HG02970 (cell line): Measurements from ENCODE around the gene PTPN6.

Experiments used
- ATAC-seq: cut with Tn5 transposase; IDR thresholded peaks from one replicate; pipeline ENCODE4 v1.9.1; 2021; ENCODE audit warnings: mild to moderate bottlenecking, moderate library complexity, moderate number of reproducible peaks; ENCODE audit not compliant: unreplicated experiment, low FRiP score

Gene PTPN6

DNA sequence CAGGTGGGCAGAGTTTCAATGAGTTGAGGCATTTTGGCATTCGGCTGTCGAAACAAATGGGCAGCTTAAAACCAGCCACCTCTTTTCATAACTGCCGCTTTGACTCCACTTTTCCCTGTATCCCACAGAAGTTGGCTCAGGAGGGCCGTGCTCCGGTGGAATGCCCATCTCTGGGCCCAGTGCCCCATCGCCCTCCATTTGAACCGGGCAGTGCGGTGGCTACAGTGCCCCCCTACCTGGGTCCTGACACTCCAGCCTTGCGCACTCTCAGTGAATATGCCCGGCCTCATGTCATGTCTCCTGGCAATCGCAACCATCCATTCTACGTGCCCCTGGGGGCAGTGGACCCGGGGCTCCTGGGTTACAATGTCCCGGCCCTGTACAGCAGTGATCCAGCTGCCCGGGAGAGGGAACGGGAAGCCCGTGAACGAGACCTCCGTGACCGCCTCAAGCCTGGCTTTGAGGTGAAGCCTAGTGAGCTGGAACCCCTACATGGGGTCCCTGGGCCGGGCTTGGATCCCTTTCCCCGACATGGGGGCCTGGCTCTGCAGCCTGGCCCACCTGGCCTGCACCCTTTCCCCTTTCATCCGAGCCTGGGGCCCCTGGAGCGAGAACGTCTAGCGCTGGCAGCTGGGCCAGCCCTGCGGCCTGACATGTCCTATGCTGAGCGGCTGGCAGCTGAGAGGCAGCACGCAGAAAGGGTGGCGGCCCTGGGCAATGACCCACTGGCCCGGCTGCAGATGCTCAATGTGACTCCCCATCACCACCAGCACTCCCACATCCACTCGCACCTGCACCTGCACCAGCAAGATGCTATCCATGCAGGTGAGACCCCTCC is 12.6 kb upstream of the PTPN6 start:
- ATAC-seq: no peak

DNA sequence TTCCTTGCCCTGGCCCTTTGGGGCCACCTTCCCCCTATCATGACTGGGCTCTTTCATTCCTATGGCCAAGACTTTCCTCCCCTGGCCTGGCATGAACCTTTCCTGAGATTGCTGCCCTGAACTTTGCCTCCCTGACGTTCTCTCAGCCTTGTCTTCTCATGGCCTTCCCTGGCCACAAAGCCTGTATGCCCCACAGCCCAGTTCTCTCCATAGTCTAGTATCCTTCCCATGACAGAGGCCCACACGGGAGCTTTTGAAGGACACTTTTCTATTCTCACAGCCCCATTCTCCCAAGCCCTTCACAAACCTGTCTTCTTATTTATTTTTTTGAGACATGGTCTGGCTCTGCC is 12.0 kb upstream of the PTPN6 start:
- ATAC-seq: no peak

DNA sequence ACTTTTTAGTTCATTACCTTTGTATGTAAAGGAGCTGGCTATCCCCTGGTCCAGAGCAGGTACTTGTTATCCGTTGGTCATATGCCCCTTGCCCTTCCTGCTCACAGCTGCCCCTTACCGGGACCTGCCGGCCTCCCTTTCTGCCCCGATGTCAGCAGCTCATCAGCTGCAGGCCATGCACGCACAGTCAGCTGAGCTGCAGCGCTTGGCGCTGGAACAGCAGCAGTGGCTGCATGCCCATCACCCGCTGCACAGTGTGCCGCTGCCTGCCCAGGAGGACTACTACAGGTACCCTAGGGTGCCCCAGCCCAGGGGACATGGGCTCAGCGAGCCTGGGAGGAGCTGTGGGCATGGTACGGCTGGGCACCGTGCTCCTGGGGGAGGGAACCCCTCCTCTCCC is 9.9 kb upstream of the PTPN6 start:
- no peak for ATAC-seq

- no peak for ATAC-seq
Measured at GRCh38 chr12:6941782-6942181, 9.4 kb upstream of the PTPN6 start.

GRCh38 chr12:6942331-6942665 is 8.9 kb upstream of the PTPN6 start:
- no peak for ATAC-seq

GRCh38 chr12:6943389-6943721 is 7.8 kb upstream of the PTPN6 start:
- ATAC-seq: peak; percentile 28

DNA sequence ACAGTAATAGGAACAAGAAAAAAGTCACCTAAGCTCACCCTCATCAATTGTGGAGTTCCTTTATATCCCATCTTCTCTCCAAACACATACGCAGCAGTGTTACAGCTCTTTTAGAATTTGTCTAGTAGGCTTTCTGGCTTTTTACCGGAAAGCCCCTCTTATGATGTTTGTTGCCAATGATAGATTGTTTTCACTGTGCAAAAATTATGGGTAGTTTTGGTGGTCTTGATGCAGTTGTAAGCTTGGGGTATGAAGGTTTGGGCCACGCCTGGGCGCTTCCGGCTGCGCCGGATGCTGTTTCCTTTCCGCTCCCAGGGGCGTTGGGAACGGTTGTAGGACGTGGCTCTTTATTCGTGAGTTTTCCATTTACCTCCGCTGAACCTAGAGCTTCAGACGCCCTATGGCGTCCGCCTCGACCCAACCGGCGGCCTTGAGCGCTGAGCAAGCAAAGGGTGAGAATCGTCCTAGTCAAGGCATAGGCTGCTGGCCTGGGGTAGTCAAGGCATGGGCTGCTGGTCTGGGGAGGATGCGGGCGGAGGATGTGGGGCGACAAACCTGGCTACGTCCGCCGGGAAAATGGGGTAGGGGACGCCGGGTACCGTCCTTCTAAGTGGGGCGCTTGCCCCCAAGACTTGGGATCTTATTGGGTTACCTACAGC is 7.3 kb upstream of the PTPN6 start, which contains the start of the genes C12orf57 and RNU7-1:
Gene C12orf57, plus strand, starts transcription at position 301 of the 659 bp plus-strand sequence. Its CDS starts 100 bp downstream, at position 401.
Gene RNU7-1, plus strand, starts transcription at position 95 of the 659 bp plus-strand sequence.
- ATAC-seq: peak; percentile 37

DNA sequence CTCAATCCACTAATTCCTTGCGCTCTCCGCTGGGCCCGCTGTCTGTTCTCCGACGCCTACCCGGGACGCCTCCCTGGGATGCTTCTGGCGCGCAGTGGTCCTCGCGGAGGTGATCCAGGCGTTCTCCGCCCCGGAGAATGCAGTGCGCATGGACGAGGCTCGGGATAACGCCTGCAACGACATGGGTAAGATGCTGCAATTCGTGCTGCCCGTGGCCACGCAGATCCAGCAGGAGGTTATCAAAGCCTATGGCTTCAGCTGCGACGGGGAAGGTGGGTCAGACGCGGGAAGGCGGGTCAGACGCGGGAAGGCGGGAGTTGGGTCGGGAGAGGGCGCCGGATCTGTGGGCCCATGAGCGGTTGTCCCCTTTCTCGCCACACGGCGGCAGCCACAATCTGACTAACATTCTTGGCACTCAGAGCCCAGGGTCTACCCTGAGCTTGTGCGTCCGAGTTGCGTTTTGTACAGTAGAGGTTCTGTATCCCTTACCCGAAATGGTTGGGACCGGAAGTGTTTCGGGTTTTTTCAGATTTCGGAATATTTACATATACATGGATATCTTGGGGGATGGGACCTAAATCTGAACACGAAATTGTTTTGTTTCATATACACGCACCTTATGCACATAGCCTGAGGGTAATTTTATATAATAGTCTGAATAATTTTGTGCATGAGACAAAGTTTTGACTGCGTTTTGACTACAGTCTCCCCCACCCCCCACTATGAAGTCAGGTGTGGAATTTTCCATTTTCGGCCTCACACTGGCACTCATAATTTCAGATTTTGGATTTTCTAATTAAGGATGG is 6.6 kb upstream of the PTPN6 start:
- peak; percentile 36 for ATAC-seq

- ATAC-seq: no peak
Measured at GRCh38 chr12:6945613-6946012, 5.5 kb upstream of the PTPN6 start.

- no peak for ATAC-seq
Measured at GRCh38 chr12:6946033-6946919, 4.9 kb upstream of the PTPN6 start.

GRCh38 chr12:6946920-6947374 is 4.2 kb upstream of the PTPN6 start:
- ATAC-seq: no peak

DNA sequence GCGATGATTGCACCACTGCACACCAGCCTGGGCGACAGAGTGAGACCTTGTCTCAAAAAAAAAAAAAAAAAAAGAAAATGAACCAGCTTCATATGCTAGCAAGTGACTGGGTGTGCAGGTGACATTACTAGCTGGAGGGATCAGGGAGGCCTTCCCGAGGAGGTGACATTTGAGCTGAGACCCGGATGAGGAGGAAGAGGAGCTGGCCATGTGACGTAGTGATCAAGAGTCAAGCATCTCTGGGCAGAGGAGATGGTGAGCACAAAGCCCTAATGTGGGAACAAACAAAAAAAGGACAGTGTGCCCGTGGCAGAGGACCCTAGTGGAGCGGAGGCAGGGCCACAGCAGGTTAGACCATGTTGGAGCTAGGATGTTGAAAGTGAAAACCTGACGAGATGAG is 3.5 kb upstream of the PTPN6 start:
- no peak for ATAC-seq

DNA sequence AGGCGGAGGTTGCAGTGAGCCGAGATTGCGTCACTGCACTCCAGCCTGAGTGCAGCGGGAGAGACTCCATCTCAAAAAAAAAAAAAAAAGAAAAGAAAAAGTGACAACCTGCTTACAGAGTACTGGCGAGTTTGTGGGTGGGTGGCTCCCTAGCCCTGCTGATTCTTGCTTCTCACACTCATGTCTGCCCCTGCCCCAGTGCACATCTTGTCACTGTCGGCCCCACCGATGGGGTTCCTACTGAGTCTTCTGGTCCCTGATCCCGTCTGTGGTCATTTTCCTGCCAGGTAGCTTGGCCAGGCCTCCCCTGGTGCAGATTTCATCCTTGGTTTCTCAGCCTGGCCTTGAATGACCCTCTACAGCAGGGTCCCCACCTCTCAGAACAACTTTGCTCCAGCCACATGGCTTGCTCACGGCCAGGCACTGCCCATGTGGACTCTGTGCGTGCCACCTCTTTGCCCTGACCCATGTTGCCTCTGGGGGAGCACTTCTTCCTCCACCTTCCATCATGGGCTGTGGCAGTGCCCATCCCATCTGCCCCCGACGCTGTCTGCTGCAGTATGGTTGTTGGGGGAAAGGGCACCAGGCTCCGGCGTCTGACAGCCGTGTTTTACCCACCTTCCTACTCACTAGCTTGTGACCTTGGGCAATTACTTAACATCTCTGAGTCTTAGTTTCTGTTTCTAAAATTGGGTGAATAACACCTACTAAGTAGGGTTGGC is 2.1 kb upstream of the PTPN6 start:
- no peak for ATAC-seq

GRCh38 chr12:6950401-6950801 is 755 bp upstream of the PTPN6 start:
- ATAC-seq: no peak

DNA sequence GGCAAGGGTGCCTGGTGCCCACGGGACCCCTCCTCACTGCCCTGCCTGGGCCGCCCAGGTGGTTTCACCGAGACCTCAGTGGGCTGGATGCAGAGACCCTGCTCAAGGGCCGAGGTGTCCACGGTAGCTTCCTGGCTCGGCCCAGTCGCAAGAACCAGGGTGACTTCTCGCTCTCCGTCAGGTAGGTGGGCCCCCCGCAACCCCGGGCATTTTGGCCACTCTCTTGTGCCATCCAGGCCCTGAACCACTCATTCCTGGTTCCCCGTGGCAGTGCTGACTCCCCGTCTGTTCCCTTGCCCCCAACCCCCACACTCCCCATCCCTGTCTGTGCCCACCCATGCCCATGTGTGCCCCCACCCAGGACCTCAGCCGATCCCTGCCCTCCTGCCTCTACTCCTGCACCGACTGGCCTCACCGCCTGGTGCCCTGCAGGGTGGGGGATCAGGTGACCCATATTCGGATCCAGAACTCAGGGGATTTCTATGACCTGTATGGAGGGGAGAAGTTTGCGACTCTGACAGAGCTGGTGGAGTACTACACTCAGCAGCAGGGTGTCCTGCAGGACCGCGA is 480 bp downstream of the PTPN6 start:
- ATAC-seq: no peak

DNA sequence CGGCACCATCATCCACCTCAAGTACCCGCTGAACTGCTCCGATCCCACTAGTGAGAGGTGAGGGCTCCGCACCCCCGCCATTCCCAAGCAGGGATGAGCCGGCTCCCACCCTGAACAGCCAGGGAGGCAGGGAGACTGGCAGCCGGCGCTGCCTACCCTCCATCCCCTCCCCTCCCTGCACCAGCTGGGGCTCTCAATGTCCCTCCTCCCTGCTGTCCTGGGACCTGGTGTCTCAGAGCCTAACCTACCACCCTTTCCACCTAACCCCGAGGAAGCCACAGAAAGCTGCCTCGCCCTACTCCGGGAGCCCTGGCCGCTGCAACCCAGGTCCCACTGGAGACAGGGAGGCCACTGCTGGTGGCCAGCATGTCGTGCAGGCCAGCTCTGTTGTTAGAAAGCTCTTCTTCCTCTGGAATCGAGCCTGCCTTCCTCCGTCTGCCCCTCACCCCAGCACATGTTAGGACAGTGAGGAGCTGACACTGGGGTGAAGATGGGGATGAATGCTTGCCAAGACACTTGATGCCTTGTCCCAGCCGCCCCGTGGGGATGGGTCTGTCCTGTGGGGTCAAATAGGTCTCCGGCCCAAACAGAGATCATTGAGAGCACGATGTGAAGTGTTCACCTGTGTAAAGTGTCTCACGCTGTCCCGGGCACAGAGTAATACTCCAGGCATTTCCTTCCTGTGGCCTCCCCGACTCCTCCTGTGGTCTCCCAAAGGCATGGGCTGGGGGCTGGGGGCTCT is 1.1 kb downstream of the PTPN6 start:
- ATAC-seq: no peak

DNA sequence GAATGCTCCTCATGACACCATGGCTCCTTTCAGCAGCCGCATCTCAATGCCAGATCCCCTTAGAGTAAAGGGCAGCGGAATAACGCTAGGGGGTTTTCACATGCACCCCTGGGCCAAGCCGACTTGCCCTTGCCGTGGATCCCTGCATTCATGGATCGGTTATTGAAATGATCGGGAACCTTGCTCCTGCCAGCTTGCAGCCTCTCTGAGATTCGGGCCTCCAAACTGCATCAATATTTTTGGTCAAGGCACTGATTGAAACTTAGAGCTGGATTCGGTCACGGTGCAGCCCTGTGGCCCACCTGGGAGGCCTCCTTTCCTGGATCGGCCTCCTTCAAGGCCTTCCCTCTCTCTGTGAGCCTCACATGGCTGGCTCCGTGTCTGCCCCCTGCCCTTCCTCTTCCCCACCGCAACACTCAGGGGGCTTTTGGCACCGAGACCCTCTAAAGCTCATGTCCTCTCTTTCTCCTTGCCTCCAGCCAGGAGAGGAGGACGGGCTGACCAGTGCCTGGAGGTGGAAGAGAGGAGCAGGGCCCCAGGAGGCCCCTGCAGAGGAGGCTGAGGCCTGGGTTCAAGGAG is 1.8 kb downstream of the PTPN6 start:
- ATAC-seq: no peak
